Gastrocnemius medialis (tissue), 4 donors: Measurements from ENCODE around the gene ADAP1. TPM values are rescaled to one million over a fixed set of nuclear protein-coding genes. Genes with fewer than 3 reads are reported as not detected.

ENCODE experiments used
- ATAC-seq, 2 donors: fragments of 150-250 bp; one replicate each; pipeline ENCODE4 v1.9.1; 2016
- DNase-seq, 2 donors: peaks; one replicate each; pipeline ENCODE4 v3.0.0-alpha.2; 2019
- H3K27ac ChIP-seq, 4 donors: fragments of 200-600 bp; sonication (generic); 1 replicate in 1 of 4; 2 replicates in 3 of 4; pipeline ENCODE4 v1.5.1; 2016 to 2018; ENCODE audit warnings: mild to moderate bottlenecking in 2 of 4, moderate library complexity in 1 of 4
- H3K27me3 ChIP-seq, 3 donors: fragments of 200-600 bp; sonication (generic) in 2 of 3; 1 replicate in 1 of 3; 2 replicates in 2 of 3; pipeline versions ENCODE4 v1.5.1 to v1.6.0; 2016 to 2019; ENCODE audit warnings: mild to moderate bottlenecking in 1 of 3, moderate library complexity in 1 of 3
- H3K36me3 ChIP-seq, 2 donors: fragments of 200-600 bp; sonication (generic) in 1 of 2; one replicate each; pipeline ENCODE4 v1.5.1; 2017 to 2018
- H3K4me1 ChIP-seq, 2 donors: fragments of 200-600 bp; sonication (generic) in 1 of 2; one replicate each; pipeline ENCODE4 v1.5.1; 2016 to 2017; ENCODE audit warnings: mild to moderate bottlenecking in 2 of 2
- H3K4me3 ChIP-seq, 4 donors: fragments of 200-600 bp; sonication (generic) in 3 of 4; 1 replicate in 1 of 4; 2 replicates in 3 of 4; pipeline ENCODE4 v1.5.1; 2016 to 2019; ENCODE audit warnings: mild to moderate bottlenecking in 2 of 4
- H3K9me3 ChIP-seq, 3 donors: fragments of 200-600 bp; sonication (generic) in 2 of 3; 1 replicate in 1 of 3; 2 replicates in 2 of 3; pipeline ENCODE4 v1.5.1; 2016 to 2019
- CTCF ChIP-seq, 5 experiments: fragments of 450-650 bp in 3 of 5; fragments of 200-600 bp in 2 of 5; sonication (generic) in 2 of 5; IDR thresholded peaks in 4 of 5; conservative IDR thresholded peaks in 1 of 5; 1 replicate in 4 of 5; 2 replicates in 1 of 5; pipeline ENCODE4 v1.5.1; 2016 to 2019; ENCODE audit warnings: antibody characterized with exemption in 5 of 5, mild to moderate bottlenecking in 3 of 5, moderate library complexity in 3 of 5
- POLR2A ChIP-seq, 2 donors: fragments of 450-650 bp; IDR thresholded peaks; one replicate each; pipeline ENCODE4 v1.6.1; 2017; ENCODE audit warnings: antibody characterized with exemption in 2 of 2, mild to moderate bottlenecking in 2 of 2, moderate library complexity in 2 of 2
- in situ Hi-C, 4 donors: fragments of 200-750 bp; cut with MboI; loops; one replicate each; pipeline versions ENCODE4 v1.15.0 to v1.8.0; 2017; ENCODE audit warnings: low sequenced_read_pairs in 4 of 4
- intact Hi-C: fragments of 100-400 bp; cut with DNase I; formaldehyde crosslinking; loops from one replicate; pipeline ENCODE4 v1.15.1; 2023; ENCODE audit warnings: low total_unique reads
- total RNA-seq, 4 donors: library from RNA; depleted of rRNA; stranded (reverse); fragments of >200 nt; gene quantifications; one replicate each; pipeline versions ENCODE4 v1.1.0 to v1.2.3, GENCODE V29; 2016

ADAP1 gene
- total RNA-seq, 4 donors from 2014 or later: 0.71 to 5.0 (median 1.1) TPM

- DNase-seq: no peak
- TF ChIP-seq POLR2A (IDR thresholded peaks at IDR 0.05) (no peak), CTCF (IDR thresholded peaks at IDR 0.05 in 4 of 5, conservative IDR thresholded peaks at IDR 0.05 in 1 of 5) (no peak)
Observed at GRCh38 chr7:918118-918425, 36.4 kb downstream of the ADAP1 start.

GRCh38 chr7:917255-918117 lies 37.0 kb downstream of the ADAP1 start:
- no peak overlapping the region for H3K27ac ChIP-seq
- no peak overlapping the region for H3K4me3 ChIP-seq
- intact Hi-C loops (no loop called here), in situ Hi-C loops (no loop called here)
- TF ChIP-seq POLR2A (IDR thresholded peaks at IDR 0.05) (no peak), CTCF (IDR thresholded peaks at IDR 0.05 in 4 of 5, conservative IDR thresholded peaks at IDR 0.05 in 1 of 5) (no peak)
- H3K9me3 ChIP-seq: no peaks in the 10 kb centered on the region
- peaks cover 0 to 7% (median 0%) of the 10 kb centered on the region in 3 donors for H3K27me3 ChIP-seq
- no peaks in the 10 kb centered on the region for H3K36me3 ChIP-seq
- H3K4me1 ChIP-seq: no peaks in the 10 kb centered on the region
- ATAC-seq (no peak), DNase-seq (no peak)

More at GRCh38 chr7:918118-918425, 36.4 kb downstream of the ADAP1 start:
- no peak for ATAC-seq
- H3K4me3 ChIP-seq: no peak overlapping the region
- intact Hi-C loops: no loop called here
- no peaks in the 10 kb centered on the region for H3K36me3 ChIP-seq
- H3K27me3 ChIP-seq: peaks cover 0 to 11% (median 0%) of the 10 kb centered on the region in 3 donors
- no peak overlapping the region for H3K27ac ChIP-seq
- in situ Hi-C loops: no loop called here
- H3K4me1 ChIP-seq: no peaks in the 10 kb centered on the region
- H3K9me3 ChIP-seq: no peaks in the 10 kb centered on the region

- intact Hi-C loops: no loop called here
- H3K4me3 ChIP-seq: no peak overlapping the region
- H3K27ac ChIP-seq: no peak overlapping the region
Observed at GRCh38 chr7:916291-916941, 38.1 kb downstream of the ADAP1 start.

More at GRCh38 chr7:916291-916941, 38.1 kb downstream of the ADAP1 start:
- TF ChIP-seq CTCF (IDR thresholded peaks at IDR 0.05 in 4 of 5, conservative IDR thresholded peaks at IDR 0.05 in 1 of 5) (no peak), POLR2A (IDR thresholded peaks at IDR 0.05) (no peak)
- Histone ChIP-seq H3K9me3 (no peaks in the 10 kb centered on the region), H3K27me3 (no peaks in the 10 kb centered on the region), H3K36me3 (no peaks in the 10 kb centered on the region), H3K4me1 (no peaks in the 10 kb centered on the region)
- no peak for DNase-seq
- ATAC-seq: no peak
- in situ Hi-C loops: no loop called here
